CD4-positive, alpha-beta T cell (primary cell): ENCODE measurements around the gene ABRACL. TPM values are rescaled to one million over a fixed set of nuclear protein-coding genes. Genes with fewer than 3 reads are reported as not detected.
"Not testable (repeated sequence)": the region's sequence is repeated elsewhere in the genome, so short reads cannot be mapped to it uniquely, and the experiment has no call there.

Source experiments
- ATAC-seq: fragments of 200-7000 bp; cut with Tn5 transposase; one replicate; pipeline ENCODE4 v1.10.0; 2022; ENCODE audit warnings: mild to moderate bottlenecking; ENCODE audit not compliant: poor library complexity
- CTCF ChIA-PET: fragments of 350-600 bp; sonication (Branson Sonifier 250); formaldehyde crosslinking; loops from one replicate; lab custom pipeline; 2021; ENCODE audit warnings: antibody characterized with exemption, inconsistent platforms; lab: Charles Lee
- POLR2A ChIA-PET: fragments of 350-600 bp; sonication (Branson Sonifier 250); formaldehyde crosslinking; loops from one replicate; lab custom pipeline; 2021; ENCODE audit warnings: antibody characterized with exemption, inconsistent platforms; lab: Charles Lee
- DNase-seq, 14 experiments: peaks; one replicate each; pipeline ENCODE4 v3.0.0-alpha.2; 2013 to 2020; ENCODE audit warnings: mixed read lengths in 2 of 14
- H3K27ac ChIP-seq, 2 donors: one replicate each; pipeline versions ENCODE4 v1.5.1 to v1.7.0; 2013; ENCODE audit warnings: low read length in 2 of 2, low read depth in 1 of 2, mild to moderate bottlenecking in 1 of 2
- H3K27me3 ChIP-seq, 2 experiments: 1 replicate in 1 of 2; 2 replicates in 1 of 2; pipeline versions ENCODE4 v1.6.1 to v1.7.0; 2013; ENCODE audit warnings: low read length in 2 of 2, control low read depth in 1 of 2, mild to moderate bottlenecking in 1 of 2, moderate library complexity in 1 of 2; ENCODE audit not compliant: insufficient read depth in 2 of 2, control insufficient read depth in 1 of 2
- H3K36me3 ChIP-seq: one replicate; pipeline ENCODE4 v1.6.1; 2013; ENCODE audit warnings: low read length, control low read depth; ENCODE audit not compliant: insufficient read depth
- H3K4me1 ChIP-seq: one replicate; pipeline ENCODE4 v1.6.1; 2013; ENCODE audit warnings: low read length, control low read depth; ENCODE audit not compliant: insufficient read depth
- H3K4me3 ChIP-seq: one replicate; pipeline ENCODE4 v1.5.1; 2013; ENCODE audit warnings: mild to moderate bottlenecking, low read length, moderate library complexity
- H3K9me3 ChIP-seq, 2 experiments: 1 replicate in 1 of 2; 2 replicates in 1 of 2; pipeline versions ENCODE4 v1.6.1 to v1.7.0; 2013; ENCODE audit warnings: low read length in 2 of 2, mild to moderate bottlenecking in 2 of 2, control low read depth in 1 of 2, moderate library complexity in 1 of 2; ENCODE audit not compliant: control insufficient read depth in 1 of 2, insufficient read depth in 1 of 2
- H3K27ac Mint-ChIP-seq: one replicate; pipeline ENCODE4 v1.8.0; 2020; ENCODE audit warnings: mixed read lengths
- H3K27me3 Mint-ChIP-seq: one replicate; pipeline ENCODE4 v1.8.0; 2021; ENCODE audit warnings: mixed read lengths
- H3K36me3 Mint-ChIP-seq: one replicate; pipeline ENCODE4 v1.8.0; 2021; ENCODE audit warnings: low read depth, mixed read lengths
- H3K4me1 Mint-ChIP-seq: one replicate; pipeline ENCODE4 v1.8.0; 2021; ENCODE audit warnings: low read depth, mixed read lengths
- H3K4me3 Mint-ChIP-seq: one replicate; pipeline ENCODE4 v1.8.0; 2020; ENCODE audit warnings: mild to moderate bottlenecking, mixed read lengths
- H3K9me3 Mint-ChIP-seq: one replicate; pipeline ENCODE4 v1.8.0; 2020; ENCODE audit warnings: mixed read lengths
- intact Hi-C, 2 experiments: fragments of 100-400 bp; cut with DNase I in 1 of 2; cut with micrococcal nuclease in 1 of 2; formaldehyde crosslinking; loops; one replicate each; pipeline versions ENCODE4 v1.15.1 to v1.9.0; 2023 to 2025; cut with DNase I, micrococcal nuclease
- total RNA-seq, 174 experiments: library from RNA in 2 of 174; stranded (reverse) in 2 of 174; gene quantifications; one replicate each; pipeline ENCODE4 v1.2.3 and lab custom pipeline; 2021 to 2026
- TF ChIP-seq, protein P1 (sequence below): fragments of 200-600 bp; IDR thresholded peaks from one replicate; pipeline ENCODE4 v1.8.0; 2022; ENCODE audit warnings: antibody characterized with exemption, mild to moderate bottlenecking

ABRACL gene
- total RNA-seq, 2 experiments from 2014 or later: 36.8 to 40.6 TPM

GRCh38 chr6:139047677-139048076, 19.1 kb downstream of the ABRACL start:
- TF ChIP-seq, protein P1, sequence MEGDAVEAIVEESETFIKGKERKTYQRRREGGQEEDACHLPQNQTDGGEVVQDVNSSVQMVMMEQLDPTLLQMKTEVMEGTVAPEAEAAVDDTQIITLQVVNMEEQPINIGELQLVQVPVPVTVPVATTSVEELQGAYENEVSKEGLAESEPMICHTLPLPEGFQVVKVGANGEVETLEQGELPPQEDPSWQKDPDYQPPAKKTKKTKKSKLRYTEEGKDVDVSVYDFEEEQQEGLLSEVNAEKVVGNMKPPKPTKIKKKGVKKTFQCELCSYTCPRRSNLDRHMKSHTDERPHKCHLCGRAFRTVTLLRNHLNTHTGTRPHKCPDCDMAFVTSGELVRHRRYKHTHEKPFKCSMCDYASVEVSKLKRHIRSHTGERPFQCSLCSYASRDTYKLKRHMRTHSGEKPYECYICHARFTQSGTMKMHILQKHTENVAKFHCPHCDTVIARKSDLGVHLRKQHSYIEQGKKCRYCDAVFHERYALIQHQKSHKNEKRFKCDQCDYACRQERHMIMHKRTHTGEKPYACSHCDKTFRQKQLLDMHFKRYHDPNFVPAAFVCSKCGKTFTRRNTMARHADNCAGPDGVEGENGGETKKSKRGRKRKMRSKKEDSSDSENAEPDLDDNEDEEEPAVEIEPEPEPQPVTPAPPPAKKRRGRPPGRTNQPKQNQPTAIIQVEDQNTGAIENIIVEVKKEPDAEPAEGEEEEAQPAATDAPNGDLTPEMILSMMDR: no peak
- ChIA-PET POLR2A (no interaction called here), CTCF (no interaction called here)
- no peak overlapping the region for H3K27ac Mint-ChIP-seq
- DNase-seq (no peak), ATAC-seq (no peak)
- H3K4me1 Mint-ChIP-seq: peaks cover 1% of the 10 kb centered on the region
- Histone ChIP-seq H3K4me3 (no peak overlapping the region), H3K27ac (no peak overlapping the region), H3K4me1 (no peaks in the 10 kb centered on the region), H3K9me3 (no peaks in the 10 kb centered on the region), H3K36me3 (peaks cover 9% of the 10 kb centered on the region), H3K27me3 (no peaks in the 10 kb centered on the region)
- intact Hi-C loops: no loop called here
- no peaks in the 10 kb centered on the region for H3K27me3 Mint-ChIP-seq
- peaks cover 22% of the 10 kb centered on the region for H3K36me3 Mint-ChIP-seq
- H3K9me3 Mint-ChIP-seq: no peaks in the 10 kb centered on the region
- H3K4me3 Mint-ChIP-seq: no peak overlapping the region

DNA sequence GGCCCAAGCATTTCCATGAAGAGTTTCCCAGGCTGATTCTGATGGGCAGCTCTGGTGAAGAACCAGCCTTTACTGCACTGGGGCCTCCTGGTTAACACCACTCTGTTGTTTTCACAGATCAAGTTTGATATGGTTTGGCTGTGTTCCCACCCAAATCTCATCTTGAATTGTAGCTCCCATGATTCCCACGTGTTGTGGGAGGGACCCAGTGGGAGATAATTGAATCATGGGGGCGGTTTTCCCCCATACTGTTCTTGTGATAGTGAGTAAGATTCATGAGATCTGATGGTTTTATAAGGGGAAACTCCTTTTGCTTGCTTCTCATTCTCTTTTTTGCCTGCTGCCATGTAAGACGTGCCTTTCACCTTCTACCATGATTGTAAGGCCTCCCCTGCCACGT, 20.4 kb downstream of the ABRACL start:
- ATAC-seq, DNase-seq, H3K4me3 Mint-ChIP-seq, H3K27me3 Mint-ChIP-seq, intact Hi-C loops, H3K9me3 ChIP-seq, H3K27me3 ChIP-seq, H3K4me1 Mint-ChIP-seq, H3K4me1 ChIP-seq, H3K9me3 Mint-ChIP-seq, H3K36me3 ChIP-seq, H3K4me3 ChIP-seq, H3K27ac ChIP-seq, H3K27ac Mint-ChIP-seq: not testable (repeated sequence)
- POLR2A ChIA-PET: interaction anchor here (0.8 kb wide), 1 partner anchor 9 kb away, joined by 3 read pairs; no protein-coding TSS in a partner anchor
- H3K36me3 Mint-ChIP-seq: peaks cover 11% of the 10 kb centered on the region
- CTCF ChIA-PET: interaction anchor here (1.1 kb wide), 1 partner anchor 60 kb away, joined by 3 read pairs; the partner anchor contains the start of gene REPS1

DNA sequence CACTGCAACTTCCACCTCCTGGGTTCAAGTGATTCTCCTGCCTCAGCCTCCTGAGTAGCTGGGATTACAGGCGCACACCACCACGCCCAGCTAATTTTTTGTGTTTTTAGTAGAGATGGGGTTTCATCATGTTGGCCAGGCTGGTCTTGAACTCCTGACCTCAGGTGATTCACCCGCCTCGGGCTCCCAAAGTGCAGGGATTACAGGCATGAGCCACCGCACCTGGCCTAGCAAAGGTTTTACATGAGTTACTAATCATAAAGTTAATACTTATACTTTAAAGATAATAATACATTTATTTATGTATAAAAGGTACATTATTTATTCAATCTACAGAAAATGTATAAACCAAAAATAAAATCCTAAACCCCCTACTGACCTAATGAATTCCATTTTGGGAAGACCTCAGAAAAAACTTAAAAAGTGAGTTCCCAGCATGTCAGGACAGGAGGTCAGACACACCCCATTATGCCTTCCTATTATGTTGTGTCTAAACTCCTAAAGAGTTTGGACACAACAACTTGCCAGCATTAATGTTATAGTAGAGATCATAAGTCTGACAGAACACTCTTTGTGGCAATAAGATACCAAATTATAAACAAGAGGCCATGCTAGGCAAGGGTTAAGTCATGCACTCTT, 21.7 kb downstream of the ABRACL start:
- not testable (repeated sequence) for H3K27ac Mint-ChIP-seq, H3K4me3 ChIP-seq, H3K36me3 ChIP-seq, H3K9me3 Mint-ChIP-seq, H3K27ac ChIP-seq, H3K4me1 Mint-ChIP-seq, H3K27me3 Mint-ChIP-seq, H3K36me3 Mint-ChIP-seq, H3K27me3 ChIP-seq, DNase-seq, ATAC-seq, H3K4me3 Mint-ChIP-seq, H3K4me1 ChIP-seq, H3K9me3 ChIP-seq
- intact Hi-C loops: loop anchor here in 1 of 2 experiments (10.0 kb wide), 1 partner anchor 235 kb away; no protein-coding TSS in a partner anchor
- ChIA-PET CTCF (interaction anchor here (1.1 kb wide), 1 partner anchor 62 kb away, joined by 3 read pairs; the partner anchor contains the start of gene REPS1), POLR2A (interaction anchor here (1.0 kb wide), 1 partner anchor 21 kb away, joined by 3 read pairs; no protein-coding TSS in a partner anchor)

DNA sequence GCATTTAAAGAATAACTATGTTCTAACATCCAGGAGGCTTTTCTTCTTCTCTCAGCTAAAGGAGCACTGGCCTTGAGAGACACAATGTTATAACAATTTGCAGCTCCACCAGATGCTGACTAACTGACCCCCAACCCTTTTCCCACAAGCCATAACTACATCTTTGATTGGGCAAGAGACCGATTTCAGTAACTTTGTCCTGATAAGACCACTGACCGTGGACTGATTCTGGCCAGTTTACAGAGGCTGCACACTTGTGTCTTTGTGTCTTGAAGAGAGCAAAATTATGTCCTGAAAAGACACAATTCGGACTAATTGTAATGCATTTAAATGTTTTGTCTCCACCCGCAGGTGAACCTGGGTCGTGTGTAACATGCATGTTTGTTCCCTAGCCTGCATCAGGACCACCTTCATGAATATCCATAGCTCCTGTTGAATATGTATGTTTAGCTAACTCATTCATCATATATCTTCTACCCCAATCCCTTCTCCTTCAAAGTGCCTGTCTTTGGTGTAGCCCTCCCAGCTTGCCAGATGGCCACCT, 22.3 kb downstream of the ABRACL start:
- no peaks in the 10 kb centered on the region for H3K36me3 ChIP-seq
- H3K4me1 ChIP-seq: no peaks in the 10 kb centered on the region
- H3K27ac ChIP-seq: no peak overlapping the region
- no peaks in the 10 kb centered on the region for H3K9me3 Mint-ChIP-seq
- H3K9me3 ChIP-seq: no peaks in the 10 kb centered on the region
- intact Hi-C loops: loop anchor here in 1 of 2 experiments (10.0 kb wide), 1 partner anchor 236 kb away; no protein-coding TSS in a partner anchor
- DNase-seq: peak in 4 of 14 experiments; percentile 9 to 19 (median 13)
- no peaks in the 10 kb centered on the region for H3K27me3 ChIP-seq
- H3K27ac Mint-ChIP-seq: no peak overlapping the region
- POLR2A ChIA-PET: interaction anchor here (1.0 kb wide), 1 partner anchor 21 kb away, joined by 3 read pairs; no protein-coding TSS in a partner anchor
- CTCF ChIA-PET: no interaction called here
- no peaks in the 10 kb centered on the region for H3K27me3 Mint-ChIP-seq
- ATAC-seq: no peak
- H3K4me3 Mint-ChIP-seq: no peak overlapping the region
- H3K4me3 ChIP-seq: no peak overlapping the region
- TF ChIP-seq, protein P1: no peak
- no peaks in the 10 kb centered on the region for H3K4me1 Mint-ChIP-seq
- no peaks in the 10 kb centered on the region for H3K36me3 Mint-ChIP-seq
